Mucosa of rectum (tissue), 2 donors: ENCODE results near the gene LST1.

Experiments used
- H3K27ac ChIP-seq, 2 donors: one replicate each; pipeline ENCODE4 v1.7.0; 2013; ENCODE audit warnings: inconsistent platforms in 2 of 2, low read depth in 2 of 2, low read length in 2 of 2
- H3K27me3 ChIP-seq, 2 donors: one replicate each; pipeline ENCODE4 v1.7.0; 2013; ENCODE audit warnings: low read length in 2 of 2; ENCODE audit not compliant: control insufficient read depth in 2 of 2, insufficient read depth in 2 of 2
- H3K36me3 ChIP-seq, 2 donors: one replicate each; pipeline ENCODE4 v1.7.0; 2013; ENCODE audit warnings: low read length in 2 of 2; ENCODE audit not compliant: control insufficient read depth in 2 of 2, insufficient read depth in 2 of 2
- H3K4me1 ChIP-seq, 2 donors: one replicate each; pipeline ENCODE4 v1.7.0; 2013; ENCODE audit warnings: low read length in 2 of 2, mild to moderate bottlenecking in 1 of 2; ENCODE audit not compliant: control insufficient read depth in 2 of 2, insufficient read depth in 2 of 2
- H3K4me3 ChIP-seq, 2 donors: one replicate each; pipeline ENCODE4 v1.7.0; 2013; ENCODE audit warnings: low read length in 2 of 2
- H3K9ac ChIP-seq, 2 donors: one replicate each; pipeline ENCODE4 v1.7.0; 2013; ENCODE audit warnings: low read length in 2 of 2, low read depth in 1 of 2, mild to moderate bottlenecking in 1 of 2
- H3K9me3 ChIP-seq, 2 donors: one replicate each; pipeline ENCODE4 v1.7.0; 2013; ENCODE audit warnings: low read length in 2 of 2; ENCODE audit not compliant: control insufficient read depth in 2 of 2
- donor health status: healthy.
- donor health status: Normal muscosa, but diverticular disease.

The LST1 gene

DNA sequence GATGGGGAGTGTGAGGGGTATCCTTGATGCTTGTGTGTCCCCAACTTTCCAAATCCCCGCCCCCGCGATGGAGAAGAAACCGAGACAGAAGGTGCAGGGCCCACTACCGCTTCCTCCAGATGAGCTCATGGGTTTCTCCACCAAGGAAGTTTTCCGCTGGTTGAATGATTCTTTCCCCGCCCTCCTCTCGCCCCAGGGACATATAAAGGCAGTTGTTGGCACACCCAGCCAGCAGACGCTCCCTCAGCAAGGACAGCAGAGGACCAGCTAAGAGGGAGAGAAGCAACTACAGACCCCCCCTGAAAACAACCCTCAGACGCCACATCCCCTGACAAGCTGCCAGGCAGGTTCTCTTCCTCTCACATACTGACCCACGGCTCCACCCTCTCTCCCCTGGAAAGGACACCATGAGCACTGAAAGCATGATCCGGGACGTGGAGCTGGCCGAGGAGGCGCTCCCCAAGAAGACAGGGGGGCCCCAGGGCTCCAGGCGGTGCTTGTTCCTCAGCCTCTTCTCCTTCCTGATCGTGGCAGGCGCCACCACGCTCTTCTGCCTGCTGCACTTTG, 10.7 kb upstream of the LST1 start, which contains the start of gene TNF:
Gene TNF, plus strand, starts transcription at position 231 of the 567 bp plus-strand sequence. Its CDS starts 177 bp downstream, at position 408.
- H3K4me3 ChIP-seq, result peak within 1 kb of the TSS; percentile 47 to 74
- peak within 1 kb of the TSS; percentile 35 to 47 for H3K9ac ChIP-seq
- no peaks in the 10 kb centered on the region for H3K9me3 ChIP-seq
- H3K27ac ChIP-seq, result peak within 1 kb of the TSS; percentile 25 to 68
- H3K36me3 ChIP-seq, result no peaks in the 10 kb centered on the region
- H3K27me3 ChIP-seq, result peaks cover 0 to 5% of the 10 kb centered on the region in 2 donors
- H3K4me1 ChIP-seq, result peaks cover 3 to 11% of the 10 kb centered on the region in 2 donors

DNA sequence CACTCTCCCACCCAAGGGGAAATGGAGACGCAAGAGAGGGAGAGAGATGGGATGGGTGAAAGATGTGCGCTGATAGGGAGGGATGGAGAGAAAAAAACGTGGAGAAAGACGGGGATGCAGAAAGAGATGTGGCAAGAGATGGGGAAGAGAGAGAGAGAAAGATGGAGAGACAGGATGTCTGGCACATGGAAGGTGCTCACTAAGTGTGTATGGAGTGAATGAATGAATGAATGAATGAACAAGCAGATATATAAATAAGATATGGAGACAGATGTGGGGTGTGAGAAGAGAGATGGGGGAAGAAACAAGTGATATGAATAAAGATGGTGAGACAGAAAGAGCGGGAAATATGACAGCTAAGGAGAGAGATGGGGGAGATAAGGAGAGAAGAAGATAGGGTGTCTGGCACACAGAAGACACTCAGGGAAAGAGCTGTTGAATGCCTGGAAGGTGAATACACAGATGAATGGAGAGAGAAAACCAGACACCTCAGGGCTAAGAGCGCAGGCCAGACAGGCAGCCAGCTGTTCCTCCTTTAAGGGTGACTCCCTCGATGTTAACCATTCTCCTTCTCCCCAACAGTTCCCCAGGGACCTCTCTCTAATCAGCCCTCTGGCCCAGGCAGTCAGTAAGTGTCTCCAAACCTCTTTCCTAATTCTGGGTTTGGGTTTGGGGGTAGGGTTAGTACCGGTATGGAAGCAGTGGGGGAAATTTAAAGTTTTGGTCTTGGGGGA, 10.0 kb upstream of the LST1 start:
- peaks cover 9 to 14% of the 10 kb centered on the region in 2 donors for H3K4me1 ChIP-seq
- no peaks in the 10 kb centered on the region for H3K36me3 ChIP-seq
- H3K4me3 ChIP-seq, result peak overlapping the region; percentile 47 to 74
- H3K27me3 ChIP-seq, result peaks cover 3 to 5% of the 10 kb centered on the region in 2 donors
- no peaks in the 10 kb centered on the region for H3K9me3 ChIP-seq
- H3K9ac ChIP-seq, result peak overlapping the region; percentile 35 to 47
- H3K27ac ChIP-seq, result peak overlapping the region; percentile 25 to 68

DNA sequence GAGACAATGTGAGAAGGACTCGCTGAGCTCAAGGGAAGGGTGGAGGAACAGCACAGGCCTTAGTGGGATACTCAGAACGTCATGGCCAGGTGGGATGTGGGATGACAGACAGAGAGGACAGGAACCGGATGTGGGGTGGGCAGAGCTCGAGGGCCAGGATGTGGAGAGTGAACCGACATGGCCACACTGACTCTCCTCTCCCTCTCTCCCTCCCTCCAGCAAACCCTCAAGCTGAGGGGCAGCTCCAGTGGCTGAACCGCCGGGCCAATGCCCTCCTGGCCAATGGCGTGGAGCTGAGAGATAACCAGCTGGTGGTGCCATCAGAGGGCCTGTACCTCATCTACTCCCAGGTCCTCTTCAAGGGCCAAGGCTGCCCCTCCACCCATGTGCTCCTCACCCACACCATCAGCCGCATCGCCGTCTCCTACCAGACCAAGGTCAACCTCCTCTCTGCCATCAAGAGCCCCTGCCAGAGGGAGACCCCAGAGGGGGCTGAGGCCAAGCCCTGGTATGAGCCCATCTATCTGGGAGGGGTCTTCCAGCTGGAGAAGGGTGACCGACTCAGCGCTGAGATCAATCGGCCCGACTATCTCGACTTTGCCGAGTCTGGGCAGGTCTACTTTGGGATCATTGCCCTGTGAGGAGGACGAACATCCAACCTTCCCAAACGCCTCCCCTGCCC, 9.0 kb upstream of the LST1 start:
- Histone ChIP-seq H3K9ac (no peak overlapping the region), H3K4me3 (peak overlapping the region; percentile 18 to 74), H3K36me3 (no peaks in the 10 kb centered on the region), H3K9me3 (no peaks in the 10 kb centered on the region), H3K4me1 (peaks cover 10 to 12% of the 10 kb centered on the region in 2 donors), H3K27me3 (peaks cover 7 to 10% of the 10 kb centered on the region in 2 donors), H3K27ac (peak overlapping the region in 1 of 2 donors; percentile 68)

DNA sequence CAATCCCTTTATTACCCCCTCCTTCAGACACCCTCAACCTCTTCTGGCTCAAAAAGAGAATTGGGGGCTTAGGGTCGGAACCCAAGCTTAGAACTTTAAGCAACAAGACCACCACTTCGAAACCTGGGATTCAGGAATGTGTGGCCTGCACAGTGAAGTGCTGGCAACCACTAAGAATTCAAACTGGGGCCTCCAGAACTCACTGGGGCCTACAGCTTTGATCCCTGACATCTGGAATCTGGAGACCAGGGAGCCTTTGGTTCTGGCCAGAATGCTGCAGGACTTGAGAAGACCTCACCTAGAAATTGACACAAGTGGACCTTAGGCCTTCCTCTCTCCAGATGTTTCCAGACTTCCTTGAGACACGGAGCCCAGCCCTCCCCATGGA, 8.5 kb upstream of the LST1 start:
- Histone ChIP-seq H3K9ac (no peak overlapping the region), H3K9me3 (no peaks in the 10 kb centered on the region), H3K4me3 (peak overlapping the region in 1 of 2 donors; percentile 74), H3K36me3 (no peaks in the 10 kb centered on the region), H3K27me3 (peaks cover 7 to 12% of the 10 kb centered on the region in 2 donors), H3K4me1 (peaks cover 12 to 13% of the 10 kb centered on the region in 2 donors), H3K27ac (no peak overlapping the region)

DNA sequence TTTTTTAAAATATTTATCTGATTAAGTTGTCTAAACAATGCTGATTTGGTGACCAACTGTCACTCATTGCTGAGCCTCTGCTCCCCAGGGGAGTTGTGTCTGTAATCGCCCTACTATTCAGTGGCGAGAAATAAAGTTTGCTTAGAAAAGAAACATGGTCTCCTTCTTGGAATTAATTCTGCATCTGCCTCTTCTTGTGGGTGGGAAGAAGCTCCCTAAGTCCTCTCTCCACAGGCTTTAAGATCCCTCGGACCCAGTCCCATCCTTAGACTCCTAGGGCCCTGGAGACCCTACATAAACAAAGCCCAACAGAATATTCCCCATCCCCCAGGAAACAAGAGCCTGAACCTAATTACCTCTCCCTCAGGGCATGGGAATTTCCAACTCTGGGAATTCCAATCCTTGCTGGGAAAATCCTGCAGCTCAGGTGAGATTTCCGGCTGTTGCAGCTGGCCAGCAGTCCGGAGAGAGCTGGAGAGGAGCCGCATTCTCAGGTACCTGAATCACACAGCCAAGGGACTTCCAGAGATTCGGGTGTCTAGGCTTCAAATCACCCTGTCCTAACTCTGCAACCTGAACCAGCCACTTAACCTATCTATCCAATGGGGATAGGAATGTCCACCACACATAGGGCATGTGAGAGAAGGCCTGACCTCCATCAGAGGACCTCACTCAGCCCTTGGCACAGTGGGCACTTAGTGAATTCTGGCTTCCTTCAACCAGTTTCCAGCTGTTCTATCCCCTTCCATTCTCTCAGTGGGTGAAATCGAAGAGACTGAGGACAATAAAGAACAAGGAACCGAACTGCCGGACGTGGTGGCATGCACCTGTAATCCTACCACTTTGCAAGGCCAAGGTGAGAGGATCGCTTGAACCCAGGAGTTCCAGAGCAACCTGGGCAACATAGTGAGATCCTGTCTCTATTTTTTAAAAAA, 7.6 kb upstream of the LST1 start:
- H3K36me3 ChIP-seq, result no peaks in the 10 kb centered on the region
- peaks cover 7 to 14% of the 10 kb centered on the region in 2 donors for H3K27me3 ChIP-seq
- no peak overlapping the region for H3K4me3 ChIP-seq
- no peak overlapping the region for H3K27ac ChIP-seq
- no peaks in the 10 kb centered on the region for H3K9me3 ChIP-seq
- peaks cover 12 to 13% of the 10 kb centered on the region in 2 donors for H3K4me1 ChIP-seq
- no peak overlapping the region for H3K9ac ChIP-seq

DNA sequence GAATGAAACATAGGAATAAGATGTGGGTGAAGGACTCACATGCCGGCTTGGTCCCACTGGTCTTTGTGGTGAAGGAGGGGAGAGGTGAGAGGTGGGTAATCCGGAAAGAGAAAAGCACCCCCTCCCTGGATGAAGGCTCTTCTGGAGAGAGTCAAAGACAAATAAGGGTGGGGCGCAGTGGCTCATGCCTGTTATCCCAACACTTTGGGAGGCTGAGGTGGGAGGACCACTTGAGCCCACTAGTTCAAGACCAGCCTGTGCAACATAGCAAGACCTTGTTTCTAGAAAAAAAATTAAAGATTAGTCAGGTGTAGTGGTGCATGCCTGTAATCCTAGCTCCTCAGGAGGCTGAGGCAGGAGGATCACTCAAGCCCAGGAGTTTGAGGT, 7.0 kb upstream of the LST1 start:
- H3K36me3 ChIP-seq, result no peaks in the 10 kb centered on the region
- H3K9me3 ChIP-seq, result no peaks in the 10 kb centered on the region
- no peak overlapping the region for H3K4me3 ChIP-seq
- no peak overlapping the region for H3K27ac ChIP-seq
- no peak overlapping the region for H3K9ac ChIP-seq
- peaks cover 12 to 13% of the 10 kb centered on the region in 2 donors for H3K4me1 ChIP-seq
- peaks cover 7 to 14% of the 10 kb centered on the region in 2 donors for H3K27me3 ChIP-seq

DNA sequence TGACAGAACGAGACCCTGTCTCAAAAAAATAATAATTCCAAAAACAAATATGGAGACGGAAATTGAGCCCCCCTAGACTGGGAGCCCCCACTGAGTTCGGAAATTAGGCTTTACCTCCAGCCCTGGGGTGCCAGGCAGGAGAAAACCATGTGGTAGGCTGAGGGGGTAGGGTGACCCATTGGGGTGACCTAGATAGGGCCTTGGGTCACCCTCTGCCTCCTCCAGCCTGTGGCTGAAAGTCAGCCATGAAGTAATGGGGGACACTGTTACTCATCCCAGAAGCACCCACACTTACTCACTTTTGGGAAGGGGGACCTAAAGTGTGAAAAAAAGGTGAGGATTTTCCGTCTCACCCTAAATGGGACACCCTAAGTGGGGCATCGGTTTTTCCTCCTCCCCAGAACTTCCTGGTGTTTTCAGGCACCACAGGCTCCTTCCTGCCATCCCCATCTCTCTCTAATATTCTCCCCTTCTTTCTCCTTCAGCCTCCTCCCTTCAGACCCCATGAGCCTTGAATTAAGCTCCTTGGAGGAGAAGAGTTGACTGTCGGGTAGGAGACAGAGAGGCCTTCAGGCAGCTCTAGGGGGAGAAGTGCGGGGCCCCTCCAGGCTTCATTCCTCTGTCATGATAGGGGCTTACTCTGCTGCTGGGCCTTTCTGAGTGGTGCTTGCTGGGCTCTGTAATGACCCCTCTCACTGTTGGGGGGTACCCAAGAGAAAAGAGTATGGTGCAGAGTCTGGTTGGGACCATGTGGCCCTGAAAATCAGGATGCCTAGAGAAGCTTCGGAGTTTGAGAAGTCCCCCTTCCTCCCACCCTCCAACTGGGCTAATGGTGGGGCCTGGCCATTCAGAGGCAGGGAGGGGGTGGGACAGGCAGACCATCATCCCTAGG, 6.3 kb upstream of the LST1 start:
- Histone ChIP-seq H3K27ac (peak overlapping the region in 1 of 2 donors; percentile 79), H3K9ac (peak overlapping the region; percentile 56 to 89), H3K36me3 (no peaks in the 10 kb centered on the region), H3K9me3 (no peaks in the 10 kb centered on the region), H3K4me1 (peaks cover 8 to 12% of the 10 kb centered on the region in 2 donors), H3K27me3 (peaks cover 7 to 14% of the 10 kb centered on the region in 2 donors), H3K4me3 (peak overlapping the region; percentile 83 to 93)

DNA sequence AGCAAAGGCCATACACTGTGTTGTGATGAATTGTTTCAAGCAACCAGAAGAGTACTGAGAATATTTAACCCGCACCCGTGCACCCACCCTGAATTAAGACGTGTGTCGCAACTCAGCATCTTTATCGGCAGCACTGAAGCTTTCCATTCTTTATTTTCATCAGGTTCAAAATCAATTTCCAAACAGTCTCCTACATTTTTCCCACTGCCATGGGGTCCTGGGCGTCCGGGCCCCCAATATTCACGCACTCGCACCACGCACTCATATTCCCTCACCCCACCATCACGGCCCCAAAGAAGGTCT, 5.7 kb upstream of the LST1 start:
- Histone ChIP-seq H3K4me3 (peak overlapping the region; percentile 83 to 93), H3K27me3 (peaks cover 7 to 14% of the 10 kb centered on the region in 2 donors), H3K27ac (peak overlapping the region in 1 of 2 donors; percentile 79), H3K9me3 (no peaks in the 10 kb centered on the region), H3K9ac (peak overlapping the region; percentile 56 to 89), H3K36me3 (no peaks in the 10 kb centered on the region), H3K4me1 (peaks cover 9 to 10% of the 10 kb centered on the region in 2 donors)
